Measurements from ENCODE around the gene TMEM82. TPM values are rescaled to one million over a fixed set of nuclear protein-coding genes. Genes with fewer than 3 reads are reported as not detected.

TMEM82 gene
- total RNA-seq, 2 experiments from 2014 or later, result not detected

DNA sequence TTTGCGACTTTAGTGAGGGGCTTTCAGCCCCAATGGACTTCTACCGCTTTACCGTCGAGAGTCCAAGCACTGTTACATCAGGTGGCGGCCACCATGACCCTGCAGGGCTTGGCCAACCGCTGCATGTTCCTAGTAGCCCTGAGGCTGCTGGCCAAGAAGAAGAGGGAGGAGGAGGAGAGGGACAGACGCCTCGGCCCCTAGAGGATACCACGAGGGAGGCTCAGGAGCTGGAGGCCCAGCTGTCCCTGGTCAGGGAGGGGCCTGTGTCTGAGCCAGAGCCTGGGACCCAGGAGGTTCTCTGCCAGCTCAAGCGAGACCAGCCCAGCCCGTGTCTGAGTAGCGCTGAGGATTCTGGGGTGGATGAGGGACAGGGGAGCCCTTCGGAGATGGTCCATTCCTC, 14.9 kb upstream of the TMEM82 start:
- Histone ChIP-seq H3K27ac (ENCODE audit: low read depth, low read length, poor library complexity, severe bottlenecking) (no peak overlapping the region), H3K4me3 (ENCODE audit: low read depth, low read length, poor library complexity, severe bottlenecking) (no peak overlapping the region), H3K9me3 (ENCODE audit: low read length) (no peaks in the 10 kb centered on the region), H3K4me2 (ENCODE audit: low read length) (no peak overlapping the region), H3K36me3 (ENCODE audit: insufficient read depth, low read length) (peaks cover 17% of the 10 kb centered on the region; the same call in 1 of the 2 replicates), H2AFZ (ENCODE audit: low read length) (no peak overlapping the region), H3K4me1 (ENCODE audit: insufficient read depth, low read length, poor library complexity, severe bottlenecking) (no peaks in the 10 kb centered on the region), H3K79me2 (ENCODE audit: insufficient read depth, low read depth, low read length) (no peaks in the 10 kb centered on the region), H3K9me2 (ENCODE audit: insufficient read depth, low read length) (no peaks in the 10 kb centered on the region), H4K20me1 (ENCODE audit: insufficient read depth, low read length) (no peaks in the 10 kb centered on the region)
- intact Hi-C loops (cut with micrococcal nuclease; ENCODE audit: unreplicated experiment), result no loop called here
- ChIA-PET POLR2A (interaction anchor here (0.6 kb wide), 2 partner anchors 14 to 655 kb away, joined by 3 read pairs; no protein-coding TSS in a partner anchor), CTCF (ENCODE audit: unreplicated experiment) (no interaction called here)
- BruUV-seq (replicated peaks), result no TSS peak
- TF ChIP-seq, protein P1, sequence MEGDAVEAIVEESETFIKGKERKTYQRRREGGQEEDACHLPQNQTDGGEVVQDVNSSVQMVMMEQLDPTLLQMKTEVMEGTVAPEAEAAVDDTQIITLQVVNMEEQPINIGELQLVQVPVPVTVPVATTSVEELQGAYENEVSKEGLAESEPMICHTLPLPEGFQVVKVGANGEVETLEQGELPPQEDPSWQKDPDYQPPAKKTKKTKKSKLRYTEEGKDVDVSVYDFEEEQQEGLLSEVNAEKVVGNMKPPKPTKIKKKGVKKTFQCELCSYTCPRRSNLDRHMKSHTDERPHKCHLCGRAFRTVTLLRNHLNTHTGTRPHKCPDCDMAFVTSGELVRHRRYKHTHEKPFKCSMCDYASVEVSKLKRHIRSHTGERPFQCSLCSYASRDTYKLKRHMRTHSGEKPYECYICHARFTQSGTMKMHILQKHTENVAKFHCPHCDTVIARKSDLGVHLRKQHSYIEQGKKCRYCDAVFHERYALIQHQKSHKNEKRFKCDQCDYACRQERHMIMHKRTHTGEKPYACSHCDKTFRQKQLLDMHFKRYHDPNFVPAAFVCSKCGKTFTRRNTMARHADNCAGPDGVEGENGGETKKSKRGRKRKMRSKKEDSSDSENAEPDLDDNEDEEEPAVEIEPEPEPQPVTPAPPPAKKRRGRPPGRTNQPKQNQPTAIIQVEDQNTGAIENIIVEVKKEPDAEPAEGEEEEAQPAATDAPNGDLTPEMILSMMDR (conservative IDR thresholded peaks at IDR 0.05; ENCODE audit: low read length), result no peak
- no peak for TF ChIP-seq EZH2phosphoT487 (IDR thresholded peaks at IDR 0.05; ENCODE audit: borderline replicate concordance, low read depth, low read length)
- DNase-seq (ENCODE audit: low spot score), result no peak

DNA sequence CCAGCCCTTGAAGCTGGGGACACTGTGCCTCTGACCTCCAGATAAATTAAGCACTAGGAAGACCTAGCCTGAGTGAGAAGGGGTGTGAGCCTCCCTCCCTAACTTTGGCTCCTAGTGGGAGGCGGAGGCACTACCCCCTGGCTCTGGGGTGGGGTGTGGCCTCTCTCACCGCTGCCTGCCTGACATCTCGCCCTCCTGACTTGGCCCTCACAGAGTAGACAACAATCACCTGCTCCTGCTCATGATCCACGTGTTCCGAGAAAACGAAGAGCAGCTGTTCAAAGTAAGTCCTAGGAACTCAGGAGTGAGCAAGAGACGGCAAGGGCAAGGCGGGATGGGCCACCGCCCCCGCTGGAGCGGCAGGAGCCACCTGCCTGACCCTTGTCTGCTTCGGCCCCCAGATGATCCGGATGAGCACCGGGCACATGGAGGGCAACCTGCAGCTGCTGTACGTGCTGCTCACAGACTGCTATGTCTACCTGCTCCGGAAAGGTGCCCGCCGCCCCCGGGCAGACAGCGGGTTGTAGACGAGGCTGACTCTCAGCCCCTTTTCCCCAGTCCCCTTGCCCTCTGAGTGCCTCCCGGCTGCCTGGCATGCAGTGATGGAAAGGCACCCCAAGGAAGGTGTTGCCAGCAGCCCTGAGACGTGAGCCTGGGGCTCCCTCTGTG, 14.3 kb upstream of the TMEM82 start:
- POLR2A ChIA-PET, result interaction anchor here (0.6 kb wide), 1 partner anchor 14 kb away, joined by 3 read pairs; no protein-coding TSS in a partner anchor
- Histone ChIP-seq H3K4me2 (ENCODE audit: low read length) (no peak overlapping the region), H4K20me1 (ENCODE audit: insufficient read depth, low read length) (no peaks in the 10 kb centered on the region), H3K4me3 (ENCODE audit: low read depth, low read length, poor library complexity, severe bottlenecking) (no peak overlapping the region), H3K4me1 (ENCODE audit: insufficient read depth, low read length, poor library complexity, severe bottlenecking) (no peaks in the 10 kb centered on the region), H3K36me3 (ENCODE audit: insufficient read depth, low read length) (peaks cover 17% of the 10 kb centered on the region; the same call in 1 of the 2 replicates), H2AFZ (ENCODE audit: low read length) (no peak overlapping the region), H3K27ac (ENCODE audit: low read depth, low read length, poor library complexity, severe bottlenecking) (no peak overlapping the region), H3K9me2 (ENCODE audit: insufficient read depth, low read length) (no peaks in the 10 kb centered on the region), H3K9me3 (ENCODE audit: low read length) (no peaks in the 10 kb centered on the region), H3K79me2 (ENCODE audit: insufficient read depth, low read depth, low read length) (no peaks in the 10 kb centered on the region)
- CTCF ChIA-PET (ENCODE audit: unreplicated experiment), result no interaction called here
- intact Hi-C loops (cut with micrococcal nuclease; ENCODE audit: unreplicated experiment), result no loop called here
- no TSS peak for BruUV-seq (replicated peaks)
- no peak for DNase-seq (ENCODE audit: low spot score)
- no peak for TF ChIP-seq EZH2phosphoT487 (IDR thresholded peaks at IDR 0.05; ENCODE audit: borderline replicate concordance, low read depth, low read length)
- TF ChIP-seq, protein P1 (conservative IDR thresholded peaks at IDR 0.05; ENCODE audit: low read length), result no peak

DNA sequence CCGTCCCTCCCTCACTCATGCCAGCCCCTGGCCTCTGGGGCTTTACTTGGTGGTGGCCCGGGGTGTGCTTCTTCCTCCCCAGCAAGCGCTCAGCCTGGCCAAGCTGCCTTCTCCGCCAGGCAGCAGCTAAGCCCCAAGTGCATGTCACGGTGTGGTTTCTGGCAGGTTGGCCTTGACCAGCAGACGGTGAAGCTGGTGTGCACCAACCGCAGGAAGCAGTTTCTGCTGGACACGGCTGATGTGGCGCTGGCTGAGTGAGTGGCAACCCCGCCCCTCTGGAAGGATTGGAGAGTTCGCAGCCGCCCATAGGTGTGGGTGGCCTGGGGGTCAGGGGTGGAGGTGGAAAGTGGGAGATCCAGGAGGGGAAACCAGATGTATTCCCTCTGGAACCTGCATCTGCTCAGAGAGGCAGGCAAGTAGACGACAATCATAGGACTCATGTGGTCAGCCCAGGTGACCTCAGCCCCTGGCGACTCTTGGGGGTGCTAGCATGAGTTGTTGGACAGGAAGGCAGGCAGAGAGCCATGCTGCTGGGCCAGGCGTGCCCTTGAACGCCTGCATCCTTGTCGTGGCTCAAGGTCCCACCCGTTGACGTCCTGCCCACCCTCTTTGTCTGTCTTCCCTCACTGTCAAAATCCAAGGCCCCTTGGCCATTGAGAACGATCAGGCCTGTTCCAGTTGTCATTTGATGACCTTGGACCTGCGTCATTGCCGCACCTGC, 13.2 kb upstream of the TMEM82 start:
- CTCF ChIA-PET (ENCODE audit: unreplicated experiment), result no interaction called here
- intact Hi-C loops (cut with micrococcal nuclease; ENCODE audit: unreplicated experiment), result no loop called here
- no TSS peak for BruUV-seq (replicated peaks)
- no peak overlapping the region for H3K4me2 ChIP-seq (ENCODE audit: low read length)
- H3K9me2 ChIP-seq (ENCODE audit: insufficient read depth, low read length), result no peaks in the 10 kb centered on the region
- POLR2A ChIA-PET, result no interaction called here
- no peak overlapping the region for H2AFZ ChIP-seq (ENCODE audit: low read length)
- no peaks in the 10 kb centered on the region for H3K79me2 ChIP-seq (ENCODE audit: insufficient read depth, low read depth, low read length)
- peaks cover 17% of the 10 kb centered on the region; the same call in 1 of the 2 replicates for H3K36me3 ChIP-seq (ENCODE audit: insufficient read depth, low read length)
- no peaks in the 10 kb centered on the region for H4K20me1 ChIP-seq (ENCODE audit: insufficient read depth, low read length)
- TF ChIP-seq, protein P1 (conservative IDR thresholded peaks at IDR 0.05; ENCODE audit: low read length), result no peak
- no peak for TF ChIP-seq EZH2phosphoT487 (IDR thresholded peaks at IDR 0.05; ENCODE audit: borderline replicate concordance, low read depth, low read length)
- H3K27ac ChIP-seq (ENCODE audit: low read depth, low read length, poor library complexity, severe bottlenecking), result no peak overlapping the region
- no peaks in the 10 kb centered on the region for H3K4me1 ChIP-seq (ENCODE audit: insufficient read depth, low read length, poor library complexity, severe bottlenecking)
- DNase-seq (ENCODE audit: low spot score), result no peak
- H3K4me3 ChIP-seq (ENCODE audit: low read depth, low read length, poor library complexity, severe bottlenecking), result no peak overlapping the region
- H3K9me3 ChIP-seq (ENCODE audit: low read length), result no peaks in the 10 kb centered on the region
